Measurements from ENCODE around the gene IST1.

Gene IST1

DNA sequence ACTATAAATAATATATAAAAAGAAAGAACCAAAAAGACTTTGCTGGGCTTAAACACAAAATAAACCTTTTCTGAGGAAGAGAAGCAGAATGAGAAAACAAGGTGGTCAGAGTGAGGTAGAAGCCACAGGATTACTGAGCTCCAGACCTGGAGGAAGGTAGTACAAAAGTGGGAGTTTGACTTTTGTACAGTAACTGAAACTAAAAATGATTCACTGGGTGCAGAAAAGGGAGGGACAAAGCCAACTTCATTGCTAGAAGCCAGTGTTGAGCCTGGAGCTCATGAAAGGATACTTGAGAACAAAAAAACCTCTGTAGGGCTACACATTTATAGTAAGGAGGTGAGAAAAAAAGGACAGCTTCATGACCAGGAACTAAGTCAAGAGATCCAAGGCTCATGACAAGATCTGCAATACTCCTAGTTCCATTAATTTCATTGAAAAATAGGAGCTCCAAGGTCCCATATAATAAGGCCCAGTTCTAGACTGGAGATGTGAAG, 59.4 kb downstream of the IST1 start:
- H3K4me3 ChIP-seq (ENCODE audit: low read length) = no peak overlapping the region
- no peaks in the 10 kb centered on the region for H3K9me3 ChIP-seq (ENCODE audit: control insufficient read depth, low read length)
- no peak overlapping the region for H3K9ac ChIP-seq (ENCODE audit: low read length)
- H3K27me3 ChIP-seq (ENCODE audit: control insufficient read depth, insufficient read depth, low read length) = peaks cover 4% of the 10 kb centered on the region
- no peaks in the 10 kb centered on the region for H3K4me1 ChIP-seq (ENCODE audit: control insufficient read depth, insufficient read depth, low read length)
- H3K36me3 ChIP-seq (ENCODE audit: control insufficient read depth, insufficient read depth, low read length) = no peaks in the 10 kb centered on the region

DNA sequence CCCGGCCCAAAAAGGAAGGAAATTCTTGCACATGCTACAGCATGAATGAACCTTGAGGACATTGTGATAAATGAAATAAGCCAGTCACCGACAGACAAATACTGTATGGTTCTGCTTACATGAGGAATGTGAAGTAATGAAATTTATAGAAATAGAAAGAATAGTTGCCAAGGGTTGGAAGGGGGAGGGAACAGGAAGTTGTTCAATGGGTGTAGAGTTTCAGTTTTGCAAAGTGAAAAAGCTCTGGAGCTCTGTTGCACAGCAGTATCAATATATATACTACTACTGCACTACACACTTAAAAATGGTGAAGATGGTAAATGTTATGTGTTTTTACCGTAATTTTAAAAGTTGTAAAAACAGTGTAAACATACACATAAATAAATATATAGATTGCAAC, 61.2 kb downstream of the IST1 start:
- Histone ChIP-seq H3K4me3 (ENCODE audit: low read length) (no peak overlapping the region), H3K9me3 (ENCODE audit: control insufficient read depth, low read length) (no peaks in the 10 kb centered on the region), H3K36me3 (ENCODE audit: control insufficient read depth, insufficient read depth, low read length) (no peaks in the 10 kb centered on the region), H3K4me1 (ENCODE audit: control insufficient read depth, insufficient read depth, low read length) (no peaks in the 10 kb centered on the region), H3K9ac (ENCODE audit: low read length) (no peak overlapping the region), H3K27me3 (ENCODE audit: control insufficient read depth, insufficient read depth, low read length) (no peaks in the 10 kb centered on the region)

DNA sequence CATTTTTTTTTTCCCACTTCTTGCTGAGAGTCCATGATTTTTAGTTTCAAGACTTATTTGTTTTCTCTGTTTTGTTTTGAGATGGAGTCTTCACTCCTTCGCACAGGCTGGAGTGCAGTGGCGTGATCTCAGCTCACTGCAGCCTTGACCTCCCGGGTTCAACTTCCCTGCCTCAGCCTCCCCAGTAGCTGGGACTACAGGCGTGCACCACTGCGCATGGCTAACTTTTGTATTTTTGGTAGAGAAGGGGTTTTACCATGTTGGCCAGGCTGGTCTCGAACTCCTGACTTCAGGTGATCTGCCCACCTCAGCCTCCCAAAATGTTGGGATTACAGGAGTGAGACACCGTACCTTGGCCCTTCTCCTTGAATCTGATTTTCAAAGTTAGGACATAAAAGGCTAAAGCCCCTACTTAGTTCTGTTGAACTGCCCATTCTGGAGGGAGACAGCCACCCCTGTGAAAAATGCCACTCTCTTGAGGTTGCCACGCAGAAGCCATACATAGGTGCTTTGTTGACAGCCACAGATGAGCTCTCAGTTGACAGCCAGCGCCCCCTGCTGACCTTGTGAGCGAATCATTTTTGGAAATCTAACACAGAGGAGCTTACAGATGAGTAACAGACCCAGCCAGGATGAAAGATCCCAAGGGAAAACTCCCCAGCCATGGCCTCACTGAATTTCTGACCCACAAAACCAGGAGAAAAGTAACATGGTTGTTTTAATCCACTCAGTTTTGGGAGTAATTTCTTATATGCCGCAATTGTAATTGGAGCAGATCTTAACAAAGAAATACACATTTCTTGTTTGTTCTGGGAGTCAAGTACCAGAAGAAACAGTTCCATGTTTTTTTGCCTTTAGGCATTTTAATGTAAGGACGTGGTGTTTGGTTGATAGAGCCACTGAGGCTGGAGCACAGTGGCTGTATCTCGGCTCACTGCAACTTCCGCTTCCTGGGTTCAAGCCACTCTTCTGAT, 66.0 kb downstream of the IST1 start:
- no peaks in the 10 kb centered on the region for H3K4me1 ChIP-seq (ENCODE audit: control insufficient read depth, insufficient read depth, low read length)
- no peak overlapping the region for H3K4me3 ChIP-seq (ENCODE audit: low read length)
- H3K9ac ChIP-seq (ENCODE audit: low read length) = no peak overlapping the region
- H3K36me3 ChIP-seq (ENCODE audit: control insufficient read depth, insufficient read depth, low read length) = no peaks in the 10 kb centered on the region
- no peaks in the 10 kb centered on the region for H3K27me3 ChIP-seq (ENCODE audit: control insufficient read depth, insufficient read depth, low read length)
- no peaks in the 10 kb centered on the region for H3K9me3 ChIP-seq (ENCODE audit: control insufficient read depth, low read length)

DNA sequence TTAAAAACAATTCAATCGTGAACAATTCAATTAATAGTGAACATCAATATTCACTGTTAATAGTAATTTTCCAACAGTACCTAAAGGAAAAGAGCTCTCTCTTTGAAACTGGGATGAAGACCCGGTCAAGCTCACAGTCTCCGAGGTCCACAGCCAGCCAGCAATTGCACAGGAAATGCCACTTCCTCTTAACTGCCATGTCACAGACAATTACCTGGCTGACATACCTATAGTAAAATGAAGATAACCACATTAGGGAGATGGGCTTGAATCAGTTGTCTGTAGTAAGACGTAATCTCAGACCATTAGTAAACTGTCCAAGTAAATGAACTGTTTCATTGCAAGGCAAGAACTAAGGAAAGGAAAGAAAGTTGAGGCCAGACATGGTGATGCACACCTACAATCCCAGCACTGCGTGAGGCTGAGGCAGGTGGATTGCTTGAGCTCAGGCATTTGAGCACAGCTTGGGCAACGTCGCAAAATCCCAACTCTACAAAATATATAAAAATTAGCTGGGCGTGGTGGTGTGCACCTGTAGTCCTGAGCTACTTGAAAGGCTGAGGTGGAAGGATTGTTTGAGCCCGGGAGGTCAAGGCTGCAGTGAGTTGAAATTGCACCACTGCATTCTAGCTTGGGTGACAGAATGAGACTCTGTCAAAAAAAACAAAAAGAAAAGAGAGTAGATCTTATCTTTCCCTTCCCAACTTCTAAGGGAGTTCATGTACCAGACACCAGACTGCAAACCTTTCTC, 68.0 kb downstream of the IST1 start:
- no peaks in the 10 kb centered on the region for H3K4me1 ChIP-seq (ENCODE audit: control insufficient read depth, insufficient read depth, low read length)
- H3K36me3 ChIP-seq (ENCODE audit: control insufficient read depth, insufficient read depth, low read length) = no peaks in the 10 kb centered on the region
- H3K27me3 ChIP-seq (ENCODE audit: control insufficient read depth, insufficient read depth, low read length) = no peaks in the 10 kb centered on the region
- H3K9me3 ChIP-seq (ENCODE audit: control insufficient read depth, low read length) = no peaks in the 10 kb centered on the region
- no peak overlapping the region for H3K9ac ChIP-seq (ENCODE audit: low read length)
- H3K4me3 ChIP-seq (ENCODE audit: low read length) = no peak overlapping the region

DNA sequence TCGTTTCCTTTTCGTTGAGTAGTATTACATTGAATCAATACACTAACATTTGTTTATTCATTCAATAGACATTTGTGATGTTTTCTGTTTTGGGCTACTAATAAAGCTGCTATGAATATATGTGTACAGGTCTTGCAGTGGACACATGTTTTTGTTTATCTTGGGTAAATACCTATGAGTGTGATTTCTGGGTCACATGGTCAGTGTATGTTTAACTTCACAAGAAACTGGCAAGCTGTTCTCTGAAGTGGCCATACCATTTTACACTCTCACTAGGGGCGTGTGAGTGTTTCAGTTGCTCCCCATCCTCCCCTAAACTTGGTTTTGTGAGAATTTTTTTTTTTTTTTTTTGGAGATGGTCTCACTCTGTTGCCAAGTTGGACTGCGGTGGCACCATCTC, 69.9 kb downstream of the IST1 start:
- H3K4me1 ChIP-seq (ENCODE audit: control insufficient read depth, insufficient read depth, low read length) = no peaks in the 10 kb centered on the region
- H3K4me3 ChIP-seq (ENCODE audit: low read length) = no peak overlapping the region
- no peak overlapping the region for H3K9ac ChIP-seq (ENCODE audit: low read length)
- no peaks in the 10 kb centered on the region for H3K9me3 ChIP-seq (ENCODE audit: control insufficient read depth, low read length)
- no peaks in the 10 kb centered on the region for H3K36me3 ChIP-seq (ENCODE audit: control insufficient read depth, insufficient read depth, low read length)
- H3K27me3 ChIP-seq (ENCODE audit: control insufficient read depth, insufficient read depth, low read length) = no peaks in the 10 kb centered on the region

DNA sequence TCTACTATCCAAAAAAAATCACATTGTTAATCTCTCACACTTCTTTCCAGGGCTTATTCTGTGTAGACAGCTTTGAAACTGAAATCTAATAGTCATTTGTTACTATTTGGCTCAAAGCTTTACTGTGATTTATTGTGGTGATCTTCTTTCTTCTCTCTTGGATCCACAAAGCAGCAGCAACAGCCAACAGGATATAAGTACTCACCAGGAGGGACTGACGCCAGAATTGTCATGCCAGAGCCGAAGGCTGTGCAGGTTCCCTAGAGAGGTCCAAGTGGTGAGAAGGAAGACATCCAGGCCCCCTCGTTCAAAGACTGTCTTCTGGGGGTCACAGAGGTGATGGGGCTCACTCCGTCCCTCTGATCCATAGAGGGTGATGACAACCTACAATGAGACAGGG, 71.6 kb downstream of the IST1 start:
- Histone ChIP-seq H3K9ac (ENCODE audit: low read length) (no peak overlapping the region), H3K4me1 (ENCODE audit: control insufficient read depth, insufficient read depth, low read length) (no peaks in the 10 kb centered on the region), H3K36me3 (ENCODE audit: control insufficient read depth, insufficient read depth, low read length) (no peaks in the 10 kb centered on the region), H3K4me3 (ENCODE audit: low read length) (no peak overlapping the region), H3K9me3 (ENCODE audit: control insufficient read depth, low read length) (no peaks in the 10 kb centered on the region), H3K27me3 (ENCODE audit: control insufficient read depth, insufficient read depth, low read length) (no peaks in the 10 kb centered on the region)

DNA sequence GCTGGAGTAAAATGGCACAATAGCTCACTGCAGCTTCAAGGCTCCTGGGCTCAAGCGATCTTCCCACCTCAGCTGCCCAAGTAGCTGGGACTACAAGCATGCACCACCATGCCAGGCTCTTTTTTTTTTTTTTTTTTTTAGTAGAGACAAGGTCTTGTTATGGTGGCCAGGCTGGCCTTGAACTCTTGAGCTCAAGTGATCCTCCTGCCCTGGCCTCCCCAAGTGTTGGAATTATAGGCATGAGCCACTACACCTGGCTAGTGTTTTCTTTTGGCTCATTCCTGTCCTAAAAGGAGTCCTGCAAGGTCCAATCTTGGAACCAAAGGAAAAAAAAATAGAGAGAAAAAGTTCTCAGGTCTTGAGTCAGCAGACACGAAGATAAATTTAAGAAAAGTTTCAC, 74.0 kb downstream of the IST1 start:
- Histone ChIP-seq H3K36me3 (ENCODE audit: control insufficient read depth, insufficient read depth, low read length) (no peaks in the 10 kb centered on the region), H3K9ac (ENCODE audit: low read length) (no peak overlapping the region), H3K4me3 (ENCODE audit: low read length) (no peak overlapping the region), H3K9me3 (ENCODE audit: control insufficient read depth, low read length) (no peaks in the 10 kb centered on the region), H3K4me1 (ENCODE audit: control insufficient read depth, insufficient read depth, low read length) (peaks cover 6% of the 10 kb centered on the region), H3K27me3 (ENCODE audit: control insufficient read depth, insufficient read depth, low read length) (no peaks in the 10 kb centered on the region)

DNA sequence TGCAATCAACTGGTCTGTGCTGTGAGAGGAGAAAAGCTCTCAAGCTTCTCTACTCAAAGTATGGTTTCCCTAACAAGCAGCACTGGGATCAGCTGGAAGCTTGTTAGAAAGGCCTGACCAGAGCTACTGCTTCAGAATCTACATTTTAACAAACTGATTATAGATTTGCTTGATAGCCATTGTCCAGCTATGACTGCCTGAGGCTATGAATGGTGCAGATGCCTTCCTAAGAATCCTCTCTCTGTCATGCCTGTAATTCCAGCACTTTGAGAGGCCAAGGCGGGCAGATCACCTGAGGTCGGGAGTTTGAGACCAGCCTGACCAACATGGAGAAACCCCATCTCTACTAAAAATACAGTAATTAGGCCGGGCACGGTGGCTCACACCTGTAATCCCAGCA, 76.2 kb downstream of the IST1 start:
- Histone ChIP-seq H3K36me3 (ENCODE audit: control insufficient read depth, insufficient read depth, low read length) (no peaks in the 10 kb centered on the region), H3K4me1 (ENCODE audit: control insufficient read depth, insufficient read depth, low read length) (peaks cover 6% of the 10 kb centered on the region), H3K9ac (ENCODE audit: low read length) (no peak overlapping the region)

DNA sequence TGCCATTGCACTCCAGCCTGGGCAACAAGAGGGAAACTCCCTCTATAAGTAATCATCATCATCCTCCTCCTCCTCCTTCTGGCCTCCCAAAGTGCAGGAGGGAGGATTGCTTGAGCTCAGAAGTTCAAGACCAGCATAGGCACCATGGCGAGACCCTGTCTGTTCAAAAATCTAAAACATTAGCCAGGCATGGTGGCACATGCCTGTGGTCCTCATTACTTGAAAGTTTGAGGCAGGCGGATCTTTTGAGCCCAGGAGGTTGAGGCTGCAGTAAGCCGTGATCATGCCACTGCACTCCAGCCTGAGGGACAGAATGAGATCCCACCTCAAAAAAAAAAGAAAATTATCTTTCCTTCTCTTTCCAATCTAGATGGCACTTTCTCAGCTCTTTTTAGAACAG, 77.0 kb downstream of the IST1 start:
- H3K4me1 ChIP-seq (ENCODE audit: control insufficient read depth, insufficient read depth, low read length) = peaks cover 6% of the 10 kb centered on the region
- H3K36me3 ChIP-seq (ENCODE audit: control insufficient read depth, insufficient read depth, low read length) = no peaks in the 10 kb centered on the region
- no peak overlapping the region for H3K4me3 ChIP-seq (ENCODE audit: low read length)
- no peaks in the 10 kb centered on the region for H3K9me3 ChIP-seq (ENCODE audit: control insufficient read depth, low read length)
- H3K27me3 ChIP-seq (ENCODE audit: control insufficient read depth, insufficient read depth, low read length) = no peaks in the 10 kb centered on the region
- no peak overlapping the region for H3K9ac ChIP-seq (ENCODE audit: low read length)

More for the DNA sequence above, 76.2 kb downstream of the IST1 start:
- Histone ChIP-seq H3K27me3 (ENCODE audit: control insufficient read depth, insufficient read depth, low read length) (no peaks in the 10 kb centered on the region), H3K9me3 (ENCODE audit: control insufficient read depth, low read length) (no peaks in the 10 kb centered on the region), H3K4me3 (ENCODE audit: low read length) (no peak overlapping the region)

DNA sequence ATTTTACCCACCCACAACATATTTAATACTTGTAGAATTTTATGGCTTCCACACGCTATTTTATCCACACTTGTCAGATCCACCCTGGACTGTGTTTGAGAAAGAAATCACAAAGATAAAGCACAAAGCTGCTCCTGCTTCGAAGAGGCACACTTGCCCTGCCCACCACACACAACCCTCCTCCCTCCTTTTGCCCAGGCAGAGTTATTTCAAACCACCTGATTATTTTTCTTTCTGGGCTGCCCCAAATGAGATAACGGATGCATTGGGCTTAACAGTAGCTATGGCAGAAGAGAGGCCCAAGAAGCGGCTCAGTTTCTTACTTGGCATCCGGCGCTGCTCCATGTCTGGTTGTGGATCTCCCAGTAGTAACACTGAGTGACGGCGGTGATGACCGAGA, 77.7 kb downstream of the IST1 start:
- no peaks in the 10 kb centered on the region for H3K27me3 ChIP-seq (ENCODE audit: control insufficient read depth, insufficient read depth, low read length)
- H3K4me3 ChIP-seq (ENCODE audit: low read length) = no peak overlapping the region
- H3K4me1 ChIP-seq (ENCODE audit: control insufficient read depth, insufficient read depth, low read length) = peaks cover 6% of the 10 kb centered on the region
- H3K9ac ChIP-seq (ENCODE audit: low read length) = no peak overlapping the region
- H3K9me3 ChIP-seq (ENCODE audit: control insufficient read depth, low read length) = no peaks in the 10 kb centered on the region
- no peaks in the 10 kb centered on the region for H3K36me3 ChIP-seq (ENCODE audit: control insufficient read depth, insufficient read depth, low read length)

DNA sequence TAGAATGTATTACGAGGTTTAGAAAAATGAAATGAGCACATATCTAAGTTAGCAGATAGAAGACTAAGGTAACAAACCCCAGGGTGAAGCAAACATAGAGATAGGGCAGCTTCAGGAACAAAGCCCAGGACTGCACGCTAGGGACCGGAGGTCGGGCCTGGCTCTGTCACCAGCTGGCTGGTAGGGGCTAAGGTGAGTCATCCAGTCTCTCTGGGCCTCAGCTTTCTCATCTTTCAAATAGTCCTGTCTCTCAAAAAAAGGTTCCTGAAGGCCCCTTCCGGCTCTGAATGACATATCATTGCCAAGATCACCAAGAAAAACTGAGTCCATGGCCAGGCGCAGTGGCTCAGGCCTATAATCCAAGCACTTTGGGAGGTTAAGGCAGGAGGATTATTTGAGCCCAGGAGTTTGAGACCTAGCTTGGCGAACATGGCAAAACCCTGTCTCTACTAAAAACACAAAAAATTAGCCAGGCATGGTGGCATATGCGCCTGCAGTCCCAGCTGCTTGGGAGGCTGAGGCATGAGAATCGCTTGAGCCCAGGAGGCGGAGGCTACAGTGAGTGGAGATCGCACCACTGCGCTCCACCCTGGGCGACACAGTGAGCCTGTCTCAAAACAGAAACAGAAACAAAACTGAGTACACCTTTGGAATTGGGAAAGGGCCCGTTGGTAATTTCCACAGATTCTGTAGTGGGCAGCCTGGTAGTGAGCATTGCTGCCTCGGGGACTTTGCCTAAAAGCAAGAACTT, 78.9 kb downstream of the IST1 start:
- Histone ChIP-seq H3K27me3 (ENCODE audit: control insufficient read depth, insufficient read depth, low read length) (no peaks in the 10 kb centered on the region), H3K9ac (ENCODE audit: low read length) (no peak overlapping the region), H3K4me3 (ENCODE audit: low read length) (no peak overlapping the region), H3K36me3 (ENCODE audit: control insufficient read depth, insufficient read depth, low read length) (no peaks in the 10 kb centered on the region), H3K4me1 (ENCODE audit: control insufficient read depth, insufficient read depth, low read length) (peaks cover 6% of the 10 kb centered on the region), H3K9me3 (ENCODE audit: control insufficient read depth, low read length) (no peaks in the 10 kb centered on the region)

Measured in mucosa of stomach (tissue), 1 donor.